ENCODE data around the gene ATF4. TPM values are rescaled to one million over a fixed set of nuclear protein-coding genes. Genes with fewer than 3 reads are reported as not detected.

The ATF4 gene
- total and polyA plus RNA-seq, 2 of the 13 experiments (the other 11 are each of a cell fraction or from before 2014, with no cell fraction given) = 486 to 1,297 TPM

DNA sequence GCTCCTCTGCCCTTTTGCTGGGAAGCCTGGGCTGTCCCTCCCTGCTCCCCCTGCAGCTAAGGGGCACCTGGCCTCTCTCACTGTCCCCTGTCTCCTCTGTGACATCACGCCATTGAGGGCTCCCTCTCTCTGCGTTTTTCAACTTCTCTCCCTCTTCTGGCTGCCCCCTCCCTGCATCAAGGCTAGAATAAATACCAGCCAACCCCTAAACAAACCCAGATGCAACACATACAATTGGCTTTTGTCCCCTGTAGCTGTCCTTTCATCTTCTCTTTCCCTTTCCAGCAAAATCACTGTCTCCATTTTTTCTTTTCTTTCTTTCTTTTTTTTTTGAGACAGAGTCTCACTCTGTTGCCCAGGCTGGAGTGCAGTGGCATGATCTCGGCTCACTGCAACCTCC, 21.6 kb upstream of the ATF4 start (continued):
- peak; percentile 48; the same call in 1 of the 2 replicates for TF ChIP-seq ZNF710 (CRISPR knock-in tag; IDR thresholded peaks at IDR 0.05; ENCODE audit: borderline replicate concordance)
- TF ChIP-seq FOXA1 (IDR thresholded peaks at IDR 0.05) = no peak
- 0 out of 2 replicates have a peak, but pooled peaks have one; percentile 43 for TF ChIP-seq FOXA1 (CRISPR knock-in tag; IDR thresholded peaks at IDR 0.05)
- peak; percentile 18; the same call in 1 of the 2 replicates for TF ChIP-seq CREB1 (IDR thresholded peaks at IDR 0.05)
- no peak for TF ChIP-seq CREB1 (CRISPR knock-in tag; IDR thresholded peaks at IDR 0.05)
- no peak for TF ChIP-seq MAZ (IDR thresholded peaks at IDR 0.05; ENCODE audit: borderline replicate concordance, low read depth, low read length)
- peak; percentile 60; the same call in 1 of the 2 replicates for TF ChIP-seq MAZ (CRISPR knock-in tag; IDR thresholded peaks at IDR 0.05; ENCODE audit: low read depth)
- TF ChIP-seq HNRNPLL (IDR thresholded peaks at IDR 0.05; ENCODE audit: low read depth, low read length, poor library complexity, severe bottlenecking) = no peak
- 0 out of 2 replicates have a peak, but pooled peaks have one; percentile 20 for TF ChIP-seq TCF7 (IDR thresholded peaks at IDR 0.05; ENCODE audit: low read depth)
- peak; percentile 71 for TF ChIP-seq ZSCAN25 (CRISPR knock-in tag; IDR thresholded peaks at IDR 0.05)
- no peak for TF ChIP-seq SOX6 (IDR thresholded peaks at IDR 0.05)
- TF ChIP-seq SOX6 (CRISPR knock-in tag; IDR thresholded peaks at IDR 0.05) = peak; percentile 39; the same call in 1 of the 2 replicates
- no peak for TF ChIP-seq SOX13 (IDR thresholded peaks at IDR 0.05)
- peak in 1 of 2 experiments; percentile 70; a peak in 2 of 4 replicates for TF ChIP-seq SOX13 (CRISPR knock-in tag; conservative IDR thresholded peaks at IDR 0.05 in 1 of 2, IDR thresholded peaks at IDR 0.05 in 1 of 2)
- 0 out of 2 replicates have a peak, but pooled peaks have one; percentile 39 for TF ChIP-seq ZNF7 (CRISPR knock-in tag; IDR thresholded peaks at IDR 0.05)
- no peak for TF ChIP-seq THYN1 (CRISPR knock-in tag; IDR thresholded peaks at IDR 0.05; ENCODE audit: borderline replicate concordance, low read depth)
- peak; percentile 51; the same call in 1 of the 2 replicates for TF ChIP-seq SOX5 (CRISPR knock-in tag; IDR thresholded peaks at IDR 0.05; ENCODE audit: borderline replicate concordance)
- TF ChIP-seq ZNF264 (CRISPR knock-in tag; IDR thresholded peaks at IDR 0.05) = no peak
- no peak for TF ChIP-seq ERF (CRISPR knock-in tag; IDR thresholded peaks at IDR 0.05)
- no peak for TF ChIP-seq ZNF557 (CRISPR knock-in tag; IDR thresholded peaks at IDR 0.05)
- TF ChIP-seq FOXA3 (CRISPR knock-in tag; IDR thresholded peaks at IDR 0.05) = 0 out of 2 replicates have a peak, but pooled peaks have one; percentile 24
- TF ChIP-seq, protein P1, sequence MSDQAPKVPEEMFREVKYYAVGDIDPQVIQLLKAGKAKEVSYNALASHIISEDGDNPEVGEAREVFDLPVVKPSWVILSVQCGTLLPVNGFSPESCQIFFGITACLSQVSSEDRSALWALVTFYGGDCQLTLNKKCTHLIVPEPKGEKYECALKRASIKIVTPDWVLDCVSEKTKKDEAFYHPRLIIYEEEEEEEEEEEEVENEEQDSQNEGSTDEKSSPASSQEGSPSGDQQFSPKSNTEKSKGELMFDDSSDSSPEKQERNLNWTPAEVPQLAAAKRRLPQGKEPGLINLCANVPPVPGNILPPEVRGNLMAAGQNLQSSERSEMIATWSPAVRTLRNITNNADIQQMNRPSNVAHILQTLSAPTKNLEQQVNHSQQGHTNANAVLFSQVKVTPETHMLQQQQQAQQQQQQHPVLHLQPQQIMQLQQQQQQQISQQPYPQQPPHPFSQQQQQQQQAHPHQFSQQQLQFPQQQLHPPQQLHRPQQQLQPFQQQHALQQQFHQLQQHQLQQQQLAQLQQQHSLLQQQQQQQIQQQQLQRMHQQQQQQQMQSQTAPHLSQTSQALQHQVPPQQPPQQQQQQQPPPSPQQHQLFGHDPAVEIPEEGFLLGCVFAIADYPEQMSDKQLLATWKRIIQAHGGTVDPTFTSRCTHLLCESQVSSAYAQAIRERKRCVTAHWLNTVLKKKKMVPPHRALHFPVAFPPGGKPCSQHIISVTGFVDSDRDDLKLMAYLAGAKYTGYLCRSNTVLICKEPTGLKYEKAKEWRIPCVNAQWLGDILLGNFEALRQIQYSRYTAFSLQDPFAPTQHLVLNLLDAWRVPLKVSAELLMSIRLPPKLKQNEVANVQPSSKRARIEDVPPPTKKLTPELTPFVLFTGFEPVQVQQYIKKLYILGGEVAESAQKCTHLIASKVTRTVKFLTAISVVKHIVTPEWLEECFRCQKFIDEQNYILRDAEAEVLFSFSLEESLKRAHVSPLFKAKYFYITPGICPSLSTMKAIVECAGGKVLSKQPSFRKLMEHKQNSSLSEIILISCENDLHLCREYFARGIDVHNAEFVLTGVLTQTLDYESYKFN (CRISPR knock-in tag; conservative IDR thresholded peaks at IDR 0.05) = peak; percentile 22; the same call in 1 of the 2 replicates
- TF ChIP-seq ATF6 (CRISPR knock-in tag; conservative IDR thresholded peaks at IDR 0.05) = no peak
- TF ChIP-seq EP300 (IDR thresholded peaks at IDR 0.05; ENCODE audit: low read depth in 2 of 2, low read length in 2 of 2) = 0 out of 4 replicates have a peak, but pooled peaks of 1 of the 2 experiments have one; percentile 9
- no peak for TF ChIP-seq EP300 (CRISPR knock-in tag; IDR thresholded peaks at IDR 0.05; ENCODE audit: borderline replicate concordance)
- peak; percentile 46; the same call in 1 of the 2 replicates for TF ChIP-seq SAP130 (CRISPR knock-in tag; IDR thresholded peaks at IDR 0.05; ENCODE audit: low read depth)

Measured in HepG2 (cell line).